ENCODE measurements around the gene CWC15. TPM values are rescaled to one million over a fixed set of nuclear protein-coding genes. Genes with fewer than 3 reads are reported as not detected.
A peak's percentile ranks its signal among the peaks of the same experiment; 100 is the strongest.

The CWC15 gene
- total RNA-seq, 4 donors from 2014 or later, result 22.9 to 40.3 (median 27.0) TPM

DNA sequence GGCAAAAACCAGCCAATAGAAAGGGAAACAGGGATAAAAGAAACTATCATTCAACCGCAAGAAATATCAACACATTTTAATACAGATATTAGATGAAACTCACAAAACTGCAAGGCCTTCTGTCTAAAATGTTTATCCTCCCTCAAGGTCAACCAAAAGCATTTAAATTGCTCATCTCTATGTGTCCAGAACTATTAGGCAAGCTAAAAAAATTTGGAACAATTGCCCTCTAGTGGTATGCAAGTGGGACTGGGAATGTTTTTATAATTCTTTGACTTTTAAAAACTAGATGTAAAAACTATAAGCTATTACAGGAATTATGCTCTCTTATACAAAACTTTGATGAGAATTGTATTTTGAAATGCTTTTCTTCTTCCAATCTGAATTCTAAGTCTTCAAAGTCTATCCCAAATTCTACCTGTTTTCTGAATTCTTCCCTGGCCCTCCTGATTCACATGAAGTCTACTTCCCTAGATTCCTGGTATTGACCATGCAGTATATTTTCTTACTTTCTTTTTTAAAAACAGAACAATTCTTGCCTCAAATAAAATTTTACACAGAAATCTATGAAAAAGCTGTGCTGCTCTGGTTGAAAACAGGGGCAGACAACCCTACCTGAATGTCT lies 4.9 kb downstream of the CWC15 start:
- H3K4me1 ChIP-seq, result peaks cover 10 to 23% (median 16%) of the 10 kb centered on the region in 4 donors
- intact Hi-C loops (cut with DNase I), result loop anchor here (10.0 kb wide), 1 partner anchor 84 kb away; no protein-coding TSS in a partner anchor

DNA sequence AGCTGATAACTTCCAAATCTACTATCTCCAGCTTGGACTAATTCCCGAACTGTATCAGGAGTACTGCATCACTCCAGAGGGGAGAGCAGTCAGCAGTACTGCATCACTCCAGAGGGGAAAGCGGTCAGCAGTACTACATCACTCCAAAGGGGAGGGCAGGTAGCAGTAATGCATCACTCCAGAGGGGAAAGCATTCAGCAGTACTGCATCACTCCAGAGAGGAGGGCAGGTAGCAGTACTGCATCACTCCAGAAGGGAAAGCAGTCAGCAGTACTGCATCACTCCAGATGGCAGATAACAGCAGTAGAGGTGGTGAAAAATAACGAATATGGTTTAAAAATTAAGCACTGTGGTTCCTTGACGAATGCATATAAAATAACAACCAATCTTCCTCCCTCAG lies 8.4 kb downstream of the CWC15 start:
- Histone ChIP-seq H3K9me3 (no peaks in the 10 kb centered on the region), H3K27ac (replicated peaks in 1 of 4) (no peak overlapping the region), H3K27me3 (no peaks in the 10 kb centered on the region), H3K4me3 (no peak overlapping the region), H3K4me1 (peaks cover 0 to 3% (median 0%) of the 10 kb centered on the region in 4 donors), H3K36me3 (peaks cover 78 to 100% (median 93%) of the 10 kb centered on the region in 4 donors)
- 89% methylated on average over 4 of the region's 4 CpGs for WGBS
- intact Hi-C loops (cut with DNase I), result loop anchor here (10.0 kb wide), 1 partner anchor 80 kb away; no protein-coding TSS in a partner anchor
- no peak for DNase-seq (ENCODE audit: extremely low spot score)
- no peak for TF ChIP-seq POLR2AphosphoS5 (IDR thresholded peaks at IDR 0.05)
- TF ChIP-seq, protein P1, sequence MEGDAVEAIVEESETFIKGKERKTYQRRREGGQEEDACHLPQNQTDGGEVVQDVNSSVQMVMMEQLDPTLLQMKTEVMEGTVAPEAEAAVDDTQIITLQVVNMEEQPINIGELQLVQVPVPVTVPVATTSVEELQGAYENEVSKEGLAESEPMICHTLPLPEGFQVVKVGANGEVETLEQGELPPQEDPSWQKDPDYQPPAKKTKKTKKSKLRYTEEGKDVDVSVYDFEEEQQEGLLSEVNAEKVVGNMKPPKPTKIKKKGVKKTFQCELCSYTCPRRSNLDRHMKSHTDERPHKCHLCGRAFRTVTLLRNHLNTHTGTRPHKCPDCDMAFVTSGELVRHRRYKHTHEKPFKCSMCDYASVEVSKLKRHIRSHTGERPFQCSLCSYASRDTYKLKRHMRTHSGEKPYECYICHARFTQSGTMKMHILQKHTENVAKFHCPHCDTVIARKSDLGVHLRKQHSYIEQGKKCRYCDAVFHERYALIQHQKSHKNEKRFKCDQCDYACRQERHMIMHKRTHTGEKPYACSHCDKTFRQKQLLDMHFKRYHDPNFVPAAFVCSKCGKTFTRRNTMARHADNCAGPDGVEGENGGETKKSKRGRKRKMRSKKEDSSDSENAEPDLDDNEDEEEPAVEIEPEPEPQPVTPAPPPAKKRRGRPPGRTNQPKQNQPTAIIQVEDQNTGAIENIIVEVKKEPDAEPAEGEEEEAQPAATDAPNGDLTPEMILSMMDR (IDR thresholded peaks at IDR 0.05), result no peak
- no peak for TF ChIP-seq POLR2A (IDR thresholded peaks at IDR 0.05; ENCODE audit: low read depth)
- no peak for TF ChIP-seq EP300 (IDR thresholded peaks at IDR 0.05)

More for the DNA sequence above, 4.9 kb downstream of the CWC15 start:
- Histone ChIP-seq H3K27ac (replicated peaks in 1 of 4) (no peak overlapping the region), H3K9me3 (no peaks in the 10 kb centered on the region), H3K36me3 (peaks cover 67 to 86% (median 78%) of the 10 kb centered on the region in 4 donors), H3K27me3 (no peaks in the 10 kb centered on the region), H3K4me3 (no peak overlapping the region)
- WGBS, result 100% methylated on average over 1 of the region's 1 CpG
- no peak for TF ChIP-seq POLR2AphosphoS5 (IDR thresholded peaks at IDR 0.05)
- TF ChIP-seq, protein P1 (IDR thresholded peaks at IDR 0.05), result peak; percentile 49 to 61 (median 49)
- no peak for DNase-seq (ENCODE audit: extremely low spot score)

DNA sequence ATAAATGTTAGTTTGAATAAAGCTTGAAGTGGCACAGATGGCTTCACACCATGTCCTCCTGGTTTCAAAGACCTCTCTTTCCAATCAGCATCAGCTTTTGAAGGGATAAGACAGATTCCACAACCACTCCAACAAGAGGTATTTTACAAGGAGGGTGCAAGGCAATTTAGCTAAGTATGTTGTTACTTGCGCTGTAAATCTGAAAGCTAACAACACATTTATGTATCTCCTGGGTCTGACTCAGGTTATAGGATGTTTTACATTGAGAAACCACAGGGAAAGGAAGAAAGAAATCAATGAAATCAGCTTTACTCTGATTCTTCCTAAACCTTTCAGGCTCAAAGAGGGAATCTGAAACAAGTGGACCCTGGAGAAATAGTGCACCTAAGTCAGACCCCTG lies 12.1 kb downstream of the CWC15 start:
- intact Hi-C loops (cut with DNase I), result loop anchor here (10.0 kb wide), 1 partner anchor 76 kb away; no protein-coding TSS in a partner anchor
- Histone ChIP-seq H3K9me3 (no peaks in the 10 kb centered on the region), H3K27ac (replicated peaks in 1 of 4) (no peak overlapping the region), H3K4me1 (no peaks in the 10 kb centered on the region), H3K4me3 (no peak overlapping the region), H3K36me3 (peaks cover 53 to 83% (median 75%) of the 10 kb centered on the region in 4 donors), H3K27me3 (no peaks in the 10 kb centered on the region)
- TF ChIP-seq POLR2AphosphoS5 (IDR thresholded peaks at IDR 0.05), result no peak
- no peak for TF ChIP-seq POLR2A (IDR thresholded peaks at IDR 0.05; ENCODE audit: low read depth)
- TF ChIP-seq, protein P1 (IDR thresholded peaks at IDR 0.05), result no peak
- TF ChIP-seq EP300 (IDR thresholded peaks at IDR 0.05), result no peak
- DNase-seq (ENCODE audit: extremely low spot score), result no peak
- 100% methylated on average over 1 of the region's 1 CpG for WGBS

DNA sequence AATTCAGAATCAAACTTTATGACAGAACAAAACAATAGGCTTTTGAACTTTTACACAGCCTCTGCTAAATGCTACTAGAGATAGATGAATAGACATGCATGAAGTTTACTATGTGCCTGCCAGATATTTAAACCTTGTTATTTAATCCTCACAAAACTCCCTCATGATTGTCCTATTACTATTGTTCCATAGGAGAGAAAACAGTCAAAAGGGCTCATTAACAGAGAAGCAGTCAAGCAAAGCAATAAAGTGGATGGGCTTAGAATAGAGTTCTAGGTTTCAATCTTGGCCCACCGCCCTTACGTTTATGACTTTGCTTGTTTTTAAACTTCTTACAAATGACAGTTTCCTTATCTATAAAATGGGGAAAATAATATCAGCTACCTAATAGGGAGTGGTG lies 12.9 kb downstream of the CWC15 start:
- Histone ChIP-seq H3K27ac (replicated peaks in 1 of 4) (no peak overlapping the region), H3K27me3 (no peaks in the 10 kb centered on the region), H3K4me1 (no peaks in the 10 kb centered on the region), H3K9me3 (no peaks in the 10 kb centered on the region), H3K4me3 (no peak overlapping the region), H3K36me3 (peaks cover 45 to 75% (median 67%) of the 10 kb centered on the region in 4 donors)
- DNase-seq (ENCODE audit: extremely low spot score), result no peak
- TF ChIP-seq POLR2A (IDR thresholded peaks at IDR 0.05; ENCODE audit: low read depth), result no peak
- TF ChIP-seq, protein P1 (IDR thresholded peaks at IDR 0.05), result no peak
- TF ChIP-seq POLR2AphosphoS5 (IDR thresholded peaks at IDR 0.05), result no peak
- TF ChIP-seq EP300 (IDR thresholded peaks at IDR 0.05), result no peak
- intact Hi-C loops (cut with DNase I), result loop anchor here (10.0 kb wide), 1 partner anchor 76 kb away; no protein-coding TSS in a partner anchor
- WGBS, result 85% methylated on average over 2 of the region's 2 CpGs
